Measurements from ENCODE around the gene PARP6. TPM values are rescaled to one million over a fixed set of nuclear protein-coding genes. Genes with fewer than 3 reads are reported as not detected.

Gene PARP6
- total RNA-seq, 1 experiment from 2014 or later: 41.9 TPM

- TF ChIP-seq ZNF396 (CRISPR knock-in tag; IDR thresholded peaks at IDR 0.05; ENCODE audit: borderline replicate concordance): no peak
- peak; percentile 17; the same call in 1 of the 2 replicates for TF ChIP-seq E2F1 (CRISPR knock-in tag; IDR thresholded peaks at IDR 0.05)
- TF ChIP-seq ZNF423 (CRISPR knock-in tag; IDR thresholded peaks at IDR 0.05): peak; percentile 20; the same call in 1 of the 2 replicates
- 0 out of 2 replicates have a peak, but pooled peaks have one; percentile 71 for TF ChIP-seq IRF1 (CRISPR knock-in tag; IDR thresholded peaks at IDR 0.05)
- peak; percentile 88 for TF ChIP-seq ESRRA (CRISPR knock-in tag; IDR thresholded peaks at IDR 0.05; ENCODE audit: borderline replicate concordance)
- no peak for TF ChIP-seq NR3C1 (CRISPR knock-in tag; conservative IDR thresholded peaks at IDR 0.05; ENCODE audit: low read depth)
- TF ChIP-seq ZNF281 (CRISPR knock-in tag; IDR thresholded peaks at IDR 0.05): no peak
- 0 out of 2 replicates have a peak, but pooled peaks have one; percentile 13 for TF ChIP-seq USF1 (CRISPR knock-in tag; IDR thresholded peaks at IDR 0.05)
- no peak for TF ChIP-seq NR1H2 (CRISPR knock-in tag; IDR thresholded peaks at IDR 0.05)
- TF ChIP-seq MXD4 (CRISPR knock-in tag; IDR thresholded peaks at IDR 0.05; ENCODE audit: borderline replicate concordance): no peak
- TF ChIP-seq ARID4B (CRISPR knock-in tag; IDR thresholded peaks at IDR 0.05; ENCODE audit: borderline replicate concordance): peak; percentile 58; the same call in 1 of the 2 replicates
- no peak for TF ChIP-seq ZNF416 (CRISPR knock-in tag; IDR thresholded peaks at IDR 0.05)
- 0 out of 2 replicates have a peak, but pooled peaks have one; percentile 83 for TF ChIP-seq PREB (CRISPR knock-in tag; IDR thresholded peaks at IDR 0.05; ENCODE audit: borderline replicate concordance)
- peak; percentile 87; the same call in 1 of the 2 replicates for TF ChIP-seq FOXP1 (CRISPR knock-in tag; IDR thresholded peaks at IDR 0.05; ENCODE audit: borderline replicate concordance)
- TF ChIP-seq RELA (CRISPR knock-in tag; IDR thresholded peaks at IDR 0.05; ENCODE audit: borderline replicate concordance): 0 out of 2 replicates have a peak, but pooled peaks have one; percentile 59
- TF ChIP-seq ZNF671 (CRISPR knock-in tag; IDR thresholded peaks at IDR 0.05): no peak
- TF ChIP-seq E2F5 (CRISPR knock-in tag; IDR thresholded peaks at IDR 0.05): peak; percentile 96
- 0 out of 2 replicates have a peak, but pooled peaks have one; percentile 70 for TF ChIP-seq MYBL2 (CRISPR knock-in tag; IDR thresholded peaks at IDR 0.05)
- TF ChIP-seq ELF4 (CRISPR knock-in tag; IDR thresholded peaks at IDR 0.05; ENCODE audit: low read depth): 0 out of 2 replicates have a peak, but pooled peaks have one; percentile 54
- no peak for TF ChIP-seq FOXJ3 (CRISPR knock-in tag; IDR thresholded peaks at IDR 0.05; ENCODE audit: borderline replicate concordance)
- no peak for TF ChIP-seq ATF6 (CRISPR knock-in tag; IDR thresholded peaks at IDR 0.05)
Observed at GRCh38 chr15:72231066-72231832, 41.1 kb downstream of the PARP6 start, which contains the start of gene PKM (continued).
